Mesendoderm (in vitro differentiated cells): ENCODE results near the gene NPL.

Experiments used
- DNase-seq: peaks from one replicate; pipeline ENCODE4 v3.0.0; 2013
- H2AK5ac ChIP-seq: 2 replicates; pipeline ENCODE4 v1.6.1; 2013; ENCODE audit warnings: low read length, inconsistent platforms
- H2BK120ac ChIP-seq: 2 replicates; pipeline ENCODE4 v1.6.1; 2013; ENCODE audit warnings: low read depth, mild to moderate bottlenecking, low read length, moderate library complexity, mixed read lengths
- H2BK15ac ChIP-seq: replicated peaks from 2 replicates; pipeline ENCODE4 v1.6.1; 2013; ENCODE audit warnings: low read depth, mild to moderate bottlenecking, moderate library complexity
- H2BK5ac ChIP-seq: 2 replicates; pipeline ENCODE4 v1.6.1; 2013; ENCODE audit warnings: low read length, inconsistent platforms
- H3K18ac ChIP-seq: 2 replicates; pipeline ENCODE4 v1.6.1; 2013; ENCODE audit warnings: mild to moderate bottlenecking, low read length, mixed read lengths
- H3K23ac ChIP-seq: one replicate; pipeline ENCODE4 v1.6.1; 2013; ENCODE audit warnings: low read length
- H3K27ac ChIP-seq: 2 replicates; pipeline ENCODE4 v1.5.1; 2013; ENCODE audit warnings: low read depth, mild to moderate bottlenecking, inconsistent platforms, low read length, moderate library complexity
- H3K27me3 ChIP-seq: 2 replicates; pipeline ENCODE4 v1.6.1; 2013; ENCODE audit warnings: low read length, control low read depth, mild to moderate bottlenecking, inconsistent platforms; ENCODE audit not compliant: insufficient read depth, poor library complexity
- H3K36me3 ChIP-seq: 2 replicates; pipeline ENCODE4 v1.6.1; 2013; ENCODE audit warnings: low read length, inconsistent platforms; ENCODE audit not compliant: control insufficient read depth, insufficient read depth
- H3K4ac ChIP-seq: one replicate; pipeline ENCODE4 v1.6.1; 2013; ENCODE audit warnings: low read depth, mild to moderate bottlenecking, low read length, moderate library complexity
- H3K4me1 ChIP-seq: 2 replicates; pipeline ENCODE4 v1.6.1; 2013; ENCODE audit warnings: low read depth, low read length, inconsistent platforms; ENCODE audit not compliant: control insufficient read depth
- H3K4me2 ChIP-seq: 2 replicates; pipeline ENCODE4 v1.6.1; 2013; ENCODE audit warnings: low read length
- H3K4me3 ChIP-seq: 2 replicates; pipeline ENCODE4 v1.5.1; 2013; ENCODE audit warnings: mild to moderate bottlenecking, low read length
- H3K56ac ChIP-seq: one replicate; pipeline ENCODE4 v1.6.1; 2013; ENCODE audit warnings: low read length
- H3K79me1 ChIP-seq: 2 replicates; pipeline ENCODE4 v1.6.1; 2013; ENCODE audit warnings: low read length, inconsistent platforms
- H3K79me2 ChIP-seq: 2 replicates; pipeline ENCODE4 v1.6.1; 2013; ENCODE audit warnings: mild to moderate bottlenecking, low read length; ENCODE audit not compliant: control insufficient read depth, insufficient read depth
- H3K9ac ChIP-seq: 2 replicates; pipeline ENCODE4 v1.6.1; 2013; ENCODE audit warnings: low read length, inconsistent platforms
- H4K5ac ChIP-seq: one replicate; pipeline ENCODE4 v1.6.1; 2013; ENCODE audit warnings: low read length
- H4K8ac ChIP-seq: one replicate; pipeline ENCODE4 v1.6.1; 2013; ENCODE audit warnings: low read depth, mild to moderate bottlenecking, control low read depth, low read length, moderate library complexity
- WGBS: extraction: QIAGEN DNeasy Blood & Tissue Kit; methylation state at CpG from one replicate; pipeline ENCODE4 v1.1.7; 2013; ENCODE audit warnings: low lambda C conversion rate, missing lambda C conversion rate; ENCODE audit not compliant: insufficient coverage; ENCODE audit errors: extremely low coverage; 5-methylcytosine and 5-hydroxymethylcytosine counted together

The NPL gene

DNA sequence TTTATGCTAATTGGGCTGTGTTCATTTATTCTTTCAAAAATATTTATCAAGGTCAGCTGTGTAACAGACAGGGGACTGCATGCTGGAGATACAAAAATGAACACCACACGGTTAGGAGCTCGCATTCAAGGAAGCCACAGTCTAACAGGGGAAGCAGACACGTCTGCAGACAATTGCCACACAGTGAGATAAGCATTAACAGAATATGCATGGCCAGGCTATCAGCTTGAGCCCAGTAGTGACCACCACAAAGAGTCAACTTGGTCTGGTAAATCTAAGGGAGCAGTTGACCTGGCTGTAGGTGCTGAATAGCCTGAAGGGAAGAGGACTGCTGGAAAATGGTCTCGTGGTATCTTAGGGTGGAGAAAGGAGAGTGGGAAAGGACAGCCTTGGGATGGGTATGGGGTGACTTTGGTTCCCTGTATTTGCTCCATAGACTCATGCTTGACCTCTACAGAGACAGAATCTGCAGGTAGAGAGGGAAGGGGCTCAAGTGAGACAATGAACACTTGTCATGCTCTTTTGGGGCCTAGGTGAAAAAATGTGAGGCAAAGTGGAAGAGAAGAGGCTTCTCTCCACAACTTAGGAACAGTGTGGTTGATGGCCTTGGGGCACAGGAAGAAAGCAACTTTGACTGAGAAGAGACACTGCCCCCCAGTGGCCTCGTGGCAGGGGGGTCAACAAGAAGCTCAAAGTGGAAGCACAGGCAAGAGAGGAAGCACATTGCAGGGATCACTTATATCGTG lies 7.6 kb upstream of the NPL start:
- H3K79me1 ChIP-seq: no peaks in the 10 kb centered on the region
- no peak overlapping the region for H2BK120ac ChIP-seq
- peak overlapping the region; percentile 71 for H3K18ac ChIP-seq
- H3K4me3 ChIP-seq: no peak overlapping the region
- H3K9ac ChIP-seq: peak overlapping the region; percentile 34
- WGBS: no CpG with 5 or more reads among the region's 6 CpGs
- peak overlapping the region; percentile 21 for H3K27ac ChIP-seq
- DNase-seq: peak; percentile 95
- peaks cover 4% of the 10 kb centered on the region for H3K4me1 ChIP-seq
- no peak overlapping the region for H2BK15ac ChIP-seq
- H2AK5ac ChIP-seq: no peak overlapping the region
- no peaks in the 10 kb centered on the region for H3K36me3 ChIP-seq
- no peak overlapping the region for H3K4ac ChIP-seq
- H3K23ac ChIP-seq: no peak overlapping the region
- no peak overlapping the region for H4K5ac ChIP-seq
- H4K8ac ChIP-seq: no peak overlapping the region
- peak overlapping the region; percentile 88 for H2BK5ac ChIP-seq
- no peaks in the 10 kb centered on the region for H3K79me2 ChIP-seq
- H3K4me2 ChIP-seq: no peak overlapping the region
- H3K56ac ChIP-seq: peak overlapping the region; percentile 78
- H3K27me3 ChIP-seq: no peaks in the 10 kb centered on the region

DNA sequence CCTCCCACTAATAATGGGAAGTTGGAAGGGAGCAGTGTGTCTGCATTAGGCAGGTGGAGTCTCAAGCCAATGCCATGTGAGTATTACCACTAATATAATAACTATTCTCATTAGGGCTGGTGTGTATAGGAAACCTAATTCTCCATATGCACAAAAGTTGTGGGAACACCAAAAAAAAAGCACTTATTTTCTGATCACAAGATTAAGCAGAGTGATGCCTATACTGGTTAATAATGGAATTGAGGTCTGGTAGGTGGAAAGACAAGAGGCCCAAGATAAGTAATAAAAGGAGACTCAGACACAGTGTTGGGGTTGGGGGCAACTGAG lies 7.0 kb upstream of the NPL start:
- Histone ChIP-seq H3K4me1 (peaks cover 4% of the 10 kb centered on the region), H2BK5ac (no peak overlapping the region), H3K27ac (no peak overlapping the region), H2BK120ac (peak overlapping the region; percentile 17), H3K79me2 (no peaks in the 10 kb centered on the region), H3K56ac (peak overlapping the region; percentile 2), H4K5ac (no peak overlapping the region), H3K9ac (no peak overlapping the region), H2AK5ac (no peak overlapping the region), H3K23ac (no peak overlapping the region), H3K18ac (no peak overlapping the region), H3K4me2 (no peak overlapping the region), H4K8ac (no peak overlapping the region), H3K27me3 (no peaks in the 10 kb centered on the region), H3K36me3 (no peaks in the 10 kb centered on the region), H2BK15ac (no peak overlapping the region), H3K79me1 (no peaks in the 10 kb centered on the region), H3K4ac (no peak overlapping the region), H3K4me3 (no peak overlapping the region)
- DNase-seq: no peak

DNA sequence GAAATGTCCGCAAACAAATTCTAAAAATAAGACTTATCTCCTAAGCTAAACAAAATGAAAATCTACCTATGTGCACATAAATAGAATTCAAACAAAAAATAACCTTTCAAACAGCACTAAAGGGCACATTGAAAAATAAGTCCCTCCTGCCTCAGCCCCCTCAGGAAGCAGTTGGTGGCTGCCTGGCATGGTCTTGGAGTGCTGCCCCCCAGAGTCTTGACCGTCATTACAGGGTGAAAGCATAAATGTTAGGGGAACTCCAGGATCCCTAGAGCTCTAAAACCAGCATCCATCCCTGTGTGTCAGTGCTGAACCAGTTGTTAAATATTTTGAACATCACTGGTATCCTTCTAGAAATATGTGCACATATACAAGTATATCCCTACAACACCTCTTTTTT lies 6.5 kb upstream of the NPL start:
- H3K27ac ChIP-seq: no peak overlapping the region
- no peaks in the 10 kb centered on the region for H3K79me1 ChIP-seq
- WGBS: no CpG with 5 or more reads among the region's 2 CpGs
- no peaks in the 10 kb centered on the region for H3K36me3 ChIP-seq
- peaks cover 2% of the 10 kb centered on the region for H3K27me3 ChIP-seq
- H3K4me3 ChIP-seq: no peak overlapping the region
- no peak overlapping the region for H2AK5ac ChIP-seq
- no peak overlapping the region for H2BK15ac ChIP-seq
- no peak overlapping the region for H3K18ac ChIP-seq
- no peak overlapping the region for H3K56ac ChIP-seq
- no peak overlapping the region for H4K8ac ChIP-seq
- H3K79me2 ChIP-seq: no peaks in the 10 kb centered on the region
- H3K4me1 ChIP-seq: peaks cover 4% of the 10 kb centered on the region
- no peak overlapping the region for H3K9ac ChIP-seq
- peak; percentile 59 for DNase-seq
- no peak overlapping the region for H3K23ac ChIP-seq
- no peak overlapping the region for H4K5ac ChIP-seq
- H2BK120ac ChIP-seq: peak overlapping the region; percentile 17
- H3K4me2 ChIP-seq: no peak overlapping the region
- no peak overlapping the region for H2BK5ac ChIP-seq
- H3K4ac ChIP-seq: no peak overlapping the region

DNA sequence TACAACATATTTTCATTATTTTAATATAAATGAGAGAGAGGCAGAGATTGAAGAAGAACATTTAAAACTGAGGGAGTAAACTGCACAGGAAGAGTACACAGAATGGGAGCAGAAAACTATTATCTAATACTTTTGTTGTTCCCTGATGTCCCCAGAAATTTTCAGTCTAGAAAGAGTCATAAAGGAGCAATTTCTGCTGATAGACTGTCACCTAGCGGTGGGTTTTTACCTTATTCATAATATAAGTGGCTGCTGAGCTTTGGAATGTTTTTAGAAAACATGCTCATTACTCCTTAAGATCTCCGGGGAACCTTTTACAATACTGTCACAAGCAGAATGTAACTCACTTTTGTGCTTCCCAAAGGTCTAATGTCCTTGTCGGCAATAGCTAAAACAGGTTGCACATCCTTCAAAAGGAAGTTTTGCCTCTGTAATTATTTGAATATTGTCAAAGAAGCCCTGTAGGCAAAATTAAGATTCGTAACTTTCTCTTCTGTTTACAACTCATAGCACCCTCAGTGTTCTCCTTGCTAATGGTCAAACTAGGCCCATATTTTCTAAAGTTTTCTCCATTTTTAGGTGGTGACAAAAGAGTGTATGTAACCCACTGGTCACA lies 4.9 kb upstream of the NPL start:
- Histone ChIP-seq H3K4me3 (no peak overlapping the region), H3K23ac (no peak overlapping the region), H2BK15ac (no peak overlapping the region), H3K4me2 (no peak overlapping the region), H2BK5ac (no peak overlapping the region), H3K4me1 (peaks cover 4% of the 10 kb centered on the region), H3K9ac (no peak overlapping the region), H4K8ac (no peak overlapping the region), H3K36me3 (no peaks in the 10 kb centered on the region), H3K18ac (no peak overlapping the region), H2BK120ac (no peak overlapping the region), H3K4ac (no peak overlapping the region), H3K27ac (no peak overlapping the region), H4K5ac (no peak overlapping the region), H3K79me1 (no peaks in the 10 kb centered on the region), H2AK5ac (peak overlapping the region; percentile 31), H3K27me3 (peaks cover 5% of the 10 kb centered on the region), H3K79me2 (no peaks in the 10 kb centered on the region), H3K56ac (no peak overlapping the region)
- peak; percentile 59 for DNase-seq
- WGBS: no CpG with 5 or more reads among the region's 4 CpGs

DNA sequence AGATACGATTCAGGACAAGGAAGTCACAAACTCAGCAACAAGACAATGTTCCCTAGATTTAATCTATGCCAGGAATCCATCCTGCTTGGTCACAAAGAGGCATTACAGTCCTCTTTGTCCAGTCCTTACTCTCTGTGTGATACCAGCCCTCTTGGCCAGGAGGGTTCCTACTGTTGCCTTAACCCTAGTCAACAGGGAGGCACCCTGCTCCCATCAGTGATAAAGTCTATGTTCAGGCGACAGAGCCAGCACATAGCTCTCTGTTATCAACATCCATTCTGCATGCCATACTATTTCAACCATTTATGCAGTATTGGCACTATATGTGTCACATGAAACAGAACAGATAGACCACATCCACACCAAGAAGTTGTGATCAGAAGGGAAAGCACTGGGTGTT lies 4.4 kb upstream of the NPL start:
- no peak overlapping the region for H3K9ac ChIP-seq
- H3K36me3 ChIP-seq: no peaks in the 10 kb centered on the region
- peak overlapping the region; percentile 31 for H2AK5ac ChIP-seq
- H2BK120ac ChIP-seq: no peak overlapping the region
- H3K23ac ChIP-seq: no peak overlapping the region
- no peak overlapping the region for H3K4me3 ChIP-seq
- peak overlapping the region; percentile 11 for H3K56ac ChIP-seq
- H4K8ac ChIP-seq: no peak overlapping the region
- WGBS: no CpG with 5 or more reads among the region's 2 CpGs
- H3K79me2 ChIP-seq: no peaks in the 10 kb centered on the region
- no peak overlapping the region for H3K27ac ChIP-seq
- no peak overlapping the region for H2BK15ac ChIP-seq
- H3K79me1 ChIP-seq: no peaks in the 10 kb centered on the region
- no peak overlapping the region for H4K5ac ChIP-seq
- peaks cover 5% of the 10 kb centered on the region for H3K27me3 ChIP-seq
- H3K4ac ChIP-seq: no peak overlapping the region
- DNase-seq: no peak
- H3K4me1 ChIP-seq: peaks cover 4% of the 10 kb centered on the region
- H3K18ac ChIP-seq: no peak overlapping the region
- H2BK5ac ChIP-seq: no peak overlapping the region
- H3K4me2 ChIP-seq: no peak overlapping the region
